Cardiac muscle cell (in vitro differentiated cells and primary cell): Measurements from ENCODE around the gene KREMEN2. TPM values are rescaled to one million over a fixed set of nuclear protein-coding genes. Genes with fewer than 3 reads are reported as not detected.

ENCODE experiments used
- DNase-seq, 2 donors: peaks; one replicate each; pipeline versions ENCODE4 v3.0.0 to v3.0.0-alpha.2; 2010 to 2017; ENCODE audit warnings: low read depth in 1 of 2, low spot score in 1 of 2
- H3K27ac ChIP-seq: fragments of 200-600 bp; sonication (generic); 2 replicates; pipeline ENCODE4 v1.5.1; 2016
- H3K27me3 ChIP-seq: fragments of 200-600 bp; sonication (generic); 2 replicates; pipeline ENCODE4 v1.6.0; 2016; ENCODE audit warnings: control low read depth
- H3K36me3 ChIP-seq: fragments of 200-600 bp; sonication (generic); 2 replicates; pipeline ENCODE4 v1.5.1; 2016; ENCODE audit warnings: control low read depth
- H3K4me1 ChIP-seq: fragments of 200-600 bp; sonication (generic); 2 replicates; pipeline ENCODE4 v1.8.1; 2017; ENCODE audit warnings: low read depth, mild to moderate bottlenecking, mixed run types
- H3K4me3 ChIP-seq: fragments of 200-600 bp; sonication (generic); 2 replicates; pipeline ENCODE4 v1.5.1; 2016; ENCODE audit warnings: mild to moderate bottlenecking
- H3K9me3 ChIP-seq: fragments of 200-600 bp; sonication (generic); 2 replicates; pipeline ENCODE4 v1.5.1; 2017; ENCODE audit warnings: low read depth, mild to moderate bottlenecking, control low read depth
- CTCF ChIP-seq: IDR thresholded peaks from 2 replicates; pipeline ENCODE4 v1.5.1; 2012; ENCODE audit warnings: low read depth, mild to moderate bottlenecking, low read length
- polyA plus RNA-seq: library from polyadenylated mRNA; unstranded; fragments of >200 nt; fragmentation: Nextera tagmentation; extraction: Ambion mirVana; gene quantifications from 2 replicates; pipeline ENCODE4 v1.2.1, GENCODE V29; 2016
- total RNA-seq: library from RNA; depleted of rRNA; stranded (reverse); fragments of >200 nt; gene quantifications from 2 replicates; pipeline ENCODE4 v1.2.3, GENCODE V29; 2016

KREMEN2 gene
- total and polyA plus RNA-seq, 2 experiments from 2014 or later: 2.5 to 3.9 TPM

- TF ChIP-seq CTCF: no peak
- no peaks in the 10 kb centered on the region for H3K4me1 ChIP-seq
- DNase-seq: no peak
Measured at GRCh38 chr16:2950773-2951172, 13.3 kb upstream of the KREMEN2 start.

DNA sequence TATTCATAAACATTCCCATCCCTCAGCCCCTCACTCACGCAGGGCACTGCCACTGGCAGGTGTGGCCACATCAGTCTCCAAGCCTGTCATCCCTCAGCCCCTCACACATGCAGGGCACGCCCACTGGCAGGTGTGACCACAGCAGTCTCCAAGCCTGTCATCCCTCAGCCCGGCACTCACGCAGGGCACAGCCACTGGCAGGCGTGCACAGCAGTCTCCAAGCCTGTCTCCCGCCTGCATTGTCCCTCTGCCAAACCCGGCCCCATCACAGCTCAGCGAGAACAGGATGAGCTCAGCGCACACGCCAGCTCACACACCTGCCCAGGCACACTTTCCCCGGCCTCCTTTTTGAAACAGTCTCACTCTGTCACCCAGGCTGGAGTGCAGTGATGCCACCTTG is 11.4 kb upstream of the KREMEN2 start:
- Histone ChIP-seq H3K9me3 (no peaks in the 10 kb centered on the region), H3K4me1 (no peaks in the 10 kb centered on the region)
- DNase-seq: no peak

More at GRCh38 chr16:2950773-2951172, 13.3 kb upstream of the KREMEN2 start:
- no peaks in the 10 kb centered on the region for H3K36me3 ChIP-seq
- H3K9me3 ChIP-seq: no peaks in the 10 kb centered on the region
- no peaks in the 10 kb centered on the region for H3K27me3 ChIP-seq
- no peak overlapping the region for H3K27ac ChIP-seq
- no peak overlapping the region for H3K4me3 ChIP-seq

DNA sequence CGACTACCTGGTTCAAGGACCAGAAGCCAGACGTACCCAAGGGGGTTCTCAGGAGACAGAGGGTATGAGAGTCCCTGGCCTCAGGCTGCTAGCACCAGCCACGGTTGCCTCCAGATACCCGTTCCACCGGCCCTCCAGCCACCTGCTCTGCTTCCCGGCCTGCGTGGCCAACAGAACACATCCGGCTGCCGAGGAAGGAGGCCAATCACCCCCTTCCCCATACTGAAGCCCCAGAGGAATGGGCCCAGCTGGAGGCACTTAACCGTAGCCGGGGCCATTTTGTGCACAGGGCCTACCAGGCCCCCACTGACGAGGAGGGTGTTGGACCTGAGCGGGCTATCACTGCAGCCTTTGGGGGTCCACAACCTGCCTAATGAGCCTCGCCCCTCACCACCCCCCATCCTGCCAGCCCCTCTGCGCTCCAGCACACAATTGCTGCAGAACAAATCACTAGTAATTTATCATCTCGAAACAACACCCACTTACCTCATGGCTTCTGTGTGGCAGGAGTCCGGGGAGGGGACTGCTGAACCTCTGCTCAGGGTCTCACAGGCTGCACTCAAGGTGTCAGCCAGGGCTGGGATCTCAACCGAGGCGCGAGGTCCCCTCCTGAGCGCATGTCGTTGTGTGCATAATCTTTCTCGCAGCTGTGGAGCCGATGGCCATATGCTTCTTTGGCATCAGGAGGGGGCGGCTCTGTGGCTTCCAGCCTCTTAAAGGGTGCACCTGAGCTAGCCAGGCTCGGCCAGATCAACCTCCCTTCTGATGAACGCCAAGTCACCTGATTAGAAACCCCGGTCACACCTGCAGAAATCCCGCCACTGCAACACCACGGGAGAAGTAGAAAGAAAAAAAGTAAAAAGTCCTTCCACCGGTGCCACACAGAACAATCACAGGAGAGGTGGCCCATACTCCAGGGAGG is 10.1 kb upstream of the KREMEN2 start:
- no peaks in the 10 kb centered on the region for H3K27me3 ChIP-seq
- no peak overlapping the region for H3K27ac ChIP-seq
- DNase-seq: no peak
- no peak overlapping the region for H3K4me3 ChIP-seq
- H3K36me3 ChIP-seq: no peaks in the 10 kb centered on the region
- H3K4me1 ChIP-seq: no peaks in the 10 kb centered on the region
- no peak for TF ChIP-seq CTCF
- H3K9me3 ChIP-seq: no peaks in the 10 kb centered on the region

More for the DNA sequence above, 11.4 kb upstream of the KREMEN2 start:
- TF ChIP-seq CTCF: no peak
- Histone ChIP-seq H3K4me3 (no peak overlapping the region), H3K36me3 (no peaks in the 10 kb centered on the region), H3K27ac (no peak overlapping the region), H3K27me3 (no peaks in the 10 kb centered on the region)

DNA sequence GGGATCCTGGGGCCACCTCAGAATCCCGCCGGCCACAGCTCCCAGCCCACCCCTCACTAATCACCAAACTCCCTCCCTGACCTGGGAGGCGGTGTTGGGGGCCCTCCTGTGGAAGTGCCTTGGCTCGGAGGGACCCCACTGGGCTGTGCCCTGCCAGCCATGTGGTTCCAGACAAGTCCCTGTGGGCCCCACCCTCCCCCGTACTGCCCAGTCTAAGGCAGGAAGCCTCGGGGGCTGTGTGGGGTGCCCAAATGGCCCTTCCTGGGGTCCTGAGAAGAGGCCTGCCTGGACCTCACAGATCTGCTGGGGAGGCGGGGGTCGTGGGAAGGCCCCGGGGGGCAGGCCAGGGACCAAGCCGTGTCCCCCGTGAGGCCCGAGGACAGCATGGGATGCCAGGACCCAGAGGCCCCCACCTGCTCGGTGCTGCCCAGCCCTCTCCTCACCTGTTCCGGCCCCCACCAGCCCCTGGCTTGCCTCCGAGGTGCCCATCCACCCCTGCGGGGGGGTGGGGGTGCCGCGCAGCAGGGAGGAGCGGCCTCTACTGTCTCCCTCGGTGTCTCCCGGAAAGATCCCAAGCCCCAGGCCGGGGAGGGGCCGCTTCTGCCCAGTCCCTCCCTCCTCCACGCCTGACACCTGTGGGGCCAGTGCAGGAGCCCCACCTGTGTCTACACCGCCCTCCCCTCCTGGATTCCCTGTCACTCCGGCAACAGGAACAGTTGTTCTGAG is 9.3 kb upstream of the KREMEN2 start:
- no peak overlapping the region for H3K4me3 ChIP-seq
- no peaks in the 10 kb centered on the region for H3K4me1 ChIP-seq
- no peak for DNase-seq
- H3K27me3 ChIP-seq: no peaks in the 10 kb centered on the region
- H3K27ac ChIP-seq: no peak overlapping the region
- H3K9me3 ChIP-seq: no peaks in the 10 kb centered on the region
- no peaks in the 10 kb centered on the region for H3K36me3 ChIP-seq
- no peak for TF ChIP-seq CTCF

DNA sequence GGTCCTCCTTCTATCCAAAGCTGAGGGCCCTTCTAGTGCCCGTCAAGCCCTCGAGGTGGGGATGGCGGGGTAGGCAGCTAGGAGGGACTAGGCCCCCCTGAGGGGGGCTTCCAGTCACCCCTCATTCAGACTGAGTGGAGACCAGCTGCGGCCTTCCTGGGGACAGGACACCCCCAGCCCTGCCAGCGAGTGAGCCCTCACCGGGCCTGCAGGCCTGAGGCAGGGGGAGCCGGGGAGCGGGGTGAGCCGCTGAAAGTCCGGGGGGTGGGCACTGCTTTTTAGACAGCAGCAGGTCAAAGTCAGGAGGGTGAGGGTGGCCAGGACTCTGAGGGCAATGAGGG is 8.7 kb upstream of the KREMEN2 start:
- Histone ChIP-seq H3K27me3 (no peaks in the 10 kb centered on the region), H3K4me1 (no peaks in the 10 kb centered on the region), H3K4me3 (no peak overlapping the region), H3K36me3 (no peaks in the 10 kb centered on the region), H3K9me3 (no peaks in the 10 kb centered on the region), H3K27ac (no peak overlapping the region)
- no peak for TF ChIP-seq CTCF
- no peak for DNase-seq
